ENCODE results near the gene TEX22. TPM values are rescaled to one million over a fixed set of nuclear protein-coding genes. Genes with fewer than 3 reads are reported as not detected.
A peak's percentile ranks its signal among the peaks of the same experiment; 100 is the strongest.

The TEX22 gene
- total RNA-seq, 1 experiment from 2014 or later = 2.6 TPM

DNA sequence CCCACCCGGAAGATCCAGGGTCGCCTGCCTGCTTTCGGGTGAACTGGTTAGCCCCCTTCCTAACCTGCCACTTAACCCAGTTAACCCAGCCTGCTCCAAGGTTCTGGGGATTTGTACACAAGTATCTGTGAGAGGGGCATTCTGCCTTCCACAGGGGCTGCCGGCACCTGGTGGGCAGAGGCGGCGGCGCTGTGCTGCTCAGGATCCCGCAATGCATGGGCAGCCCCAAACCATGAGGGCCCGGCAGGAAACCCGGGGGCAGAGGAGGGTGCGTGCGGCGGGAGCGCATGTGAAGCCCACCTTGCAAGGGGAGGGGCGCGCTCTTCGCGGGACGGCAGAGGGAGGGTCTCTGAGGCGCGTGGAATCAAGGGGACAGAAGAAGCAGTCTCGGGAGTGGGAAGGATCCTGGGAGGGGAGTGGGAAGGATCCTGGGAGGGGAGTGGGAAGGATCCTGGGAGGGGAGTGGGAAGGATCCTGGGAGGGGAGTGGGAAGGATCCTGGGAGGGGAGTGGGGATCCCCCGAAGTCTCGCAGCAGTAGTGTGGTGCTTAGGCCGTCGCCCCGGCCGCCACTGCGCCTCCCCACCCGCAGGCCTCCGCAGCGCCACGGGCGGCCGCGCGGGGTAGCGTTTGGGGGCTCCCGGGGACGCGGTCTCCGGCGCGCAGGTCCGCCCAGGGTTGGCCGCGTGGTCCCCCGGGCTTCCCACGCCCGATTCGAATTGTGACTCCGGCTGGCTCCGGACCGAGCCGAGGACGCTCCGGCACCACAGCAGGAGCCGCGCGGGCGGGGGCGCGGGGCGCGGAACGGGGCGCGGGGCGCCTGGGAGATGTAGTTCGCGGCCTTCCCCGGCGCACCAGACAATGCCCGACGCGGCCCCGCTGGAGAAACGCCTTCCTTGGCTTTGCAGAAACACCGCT is 16.4 kb downstream of the TEX22 start:
- Histone ChIP-seq H3F3A (ENCODE audit: insufficient read depth, low read depth) (peaks cover 28% of the 10 kb centered on the region), H3K36me3 (ENCODE audit: low read depth) (no peaks in the 10 kb centered on the region), H3K4me2 (peak overlapping the region; percentile 52), H4K20me1 (ENCODE audit: insufficient read depth) (no peaks in the 10 kb centered on the region), H3K9me2 (ENCODE audit: insufficient read depth) (no peaks in the 10 kb centered on the region), H3K9me3 (ENCODE audit: insufficient read depth, low read depth) (no peaks in the 10 kb centered on the region), H3K4me1 (replicated peaks; ENCODE audit: insufficient read depth) (peaks cover 12% of the 10 kb centered on the region), H2AFZ (no peak overlapping the region), H3K27ac (no peak overlapping the region), H3K4me3 (peak overlapping the region; percentile 43; the same call in 1 of the 2 replicates), H3K79me2 (ENCODE audit: low read depth) (peaks cover 7% of the 10 kb centered on the region), H3K27me3 (ENCODE audit: insufficient read depth, low read depth) (peaks cover 34% of the 10 kb centered on the region)
- CTCF ChIA-PET = no interaction called here
- no peak for TF ChIP-seq EZH2 (IDR thresholded peaks at IDR 0.05; ENCODE audit: low read depth)
- TF ChIP-seq, protein P1, sequence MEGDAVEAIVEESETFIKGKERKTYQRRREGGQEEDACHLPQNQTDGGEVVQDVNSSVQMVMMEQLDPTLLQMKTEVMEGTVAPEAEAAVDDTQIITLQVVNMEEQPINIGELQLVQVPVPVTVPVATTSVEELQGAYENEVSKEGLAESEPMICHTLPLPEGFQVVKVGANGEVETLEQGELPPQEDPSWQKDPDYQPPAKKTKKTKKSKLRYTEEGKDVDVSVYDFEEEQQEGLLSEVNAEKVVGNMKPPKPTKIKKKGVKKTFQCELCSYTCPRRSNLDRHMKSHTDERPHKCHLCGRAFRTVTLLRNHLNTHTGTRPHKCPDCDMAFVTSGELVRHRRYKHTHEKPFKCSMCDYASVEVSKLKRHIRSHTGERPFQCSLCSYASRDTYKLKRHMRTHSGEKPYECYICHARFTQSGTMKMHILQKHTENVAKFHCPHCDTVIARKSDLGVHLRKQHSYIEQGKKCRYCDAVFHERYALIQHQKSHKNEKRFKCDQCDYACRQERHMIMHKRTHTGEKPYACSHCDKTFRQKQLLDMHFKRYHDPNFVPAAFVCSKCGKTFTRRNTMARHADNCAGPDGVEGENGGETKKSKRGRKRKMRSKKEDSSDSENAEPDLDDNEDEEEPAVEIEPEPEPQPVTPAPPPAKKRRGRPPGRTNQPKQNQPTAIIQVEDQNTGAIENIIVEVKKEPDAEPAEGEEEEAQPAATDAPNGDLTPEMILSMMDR (conservative IDR thresholded peaks at IDR 0.05) = no peak; the same call in 1 of the 2 replicates
- intact Hi-C loops (cut with micrococcal nuclease; ENCODE audit: unreplicated experiment) = loop anchor here (5.0 kb wide), 1 partner anchor 53 kb away; no protein-coding TSS in a partner anchor
- BruUV-seq (replicated peaks) = no TSS peak
- DNase-seq = peak in 1 of 2 experiments; percentile 46
- POLR2A ChIA-PET (ENCODE audit: unreplicated experiment) = no interaction called here

DNA sequence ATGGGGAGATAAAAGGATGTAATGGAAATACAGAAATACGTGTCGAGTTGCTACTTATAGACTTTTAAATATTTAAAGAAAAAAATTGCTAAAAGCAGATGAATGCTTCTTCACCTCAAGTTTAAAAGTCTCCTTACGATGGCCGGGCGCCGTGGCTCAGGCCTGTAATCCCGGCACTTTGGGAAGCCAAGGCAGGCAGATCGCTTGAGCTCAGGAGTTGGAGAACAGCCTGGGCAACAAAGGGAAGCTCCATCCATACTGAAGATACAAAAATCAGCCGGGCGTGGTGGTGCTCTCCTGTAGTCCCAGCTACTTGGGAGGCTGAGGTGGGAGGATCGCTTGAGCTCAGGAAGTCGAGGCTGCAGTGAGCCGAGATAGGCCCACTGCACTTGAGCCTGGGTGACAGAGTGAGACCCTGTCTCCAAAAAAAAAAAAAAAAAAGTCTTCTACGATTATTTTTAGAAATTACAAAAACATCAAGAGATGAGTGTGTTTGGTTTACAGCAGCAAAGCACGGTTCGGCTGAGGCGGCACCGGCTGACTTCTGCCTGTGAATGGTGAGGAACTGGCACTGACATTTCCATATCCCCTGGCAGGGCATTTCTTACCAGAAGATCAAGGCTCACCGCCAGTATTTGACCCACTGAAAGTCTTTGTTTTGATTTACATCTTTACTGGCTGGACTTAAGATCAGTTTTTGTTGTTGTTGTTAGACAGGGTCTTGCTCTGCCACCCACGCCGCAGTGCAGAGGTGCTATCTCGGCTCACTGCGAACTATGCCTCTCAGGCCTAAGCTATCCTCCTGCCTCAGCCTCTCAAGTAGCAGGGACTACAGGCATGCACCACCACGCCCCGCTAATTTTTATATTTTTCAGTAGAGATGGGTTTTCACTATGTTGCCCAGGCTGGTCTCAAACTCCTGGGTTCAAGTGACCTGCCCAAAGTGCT is 17.4 kb downstream of the TEX22 start:
- intact Hi-C loops (cut with micrococcal nuclease; ENCODE audit: unreplicated experiment) = loop anchor here (5.0 kb wide), 1 partner anchor 52 kb away; no protein-coding TSS in a partner anchor
- H3K27ac ChIP-seq = no peak overlapping the region
- ChIA-PET POLR2A (ENCODE audit: unreplicated experiment) (no interaction called here), CTCF (no interaction called here)
- no peak overlapping the region for H2AFZ ChIP-seq
- BruUV-seq (replicated peaks) = no TSS peak
- H3K36me3 ChIP-seq (ENCODE audit: low read depth) = no peaks in the 10 kb centered on the region
- no peaks in the 10 kb centered on the region for H3K9me3 ChIP-seq (ENCODE audit: insufficient read depth, low read depth)
- no peaks in the 10 kb centered on the region for H3K9me2 ChIP-seq (ENCODE audit: insufficient read depth)
- peaks cover 28% of the 10 kb centered on the region for H3F3A ChIP-seq (ENCODE audit: insufficient read depth, low read depth)
- DNase-seq = no peak
- H3K4me3 ChIP-seq = peak overlapping the region; percentile 43; the same call in 1 of the 2 replicates
- peaks cover 11% of the 10 kb centered on the region for H3K4me1 ChIP-seq (replicated peaks; ENCODE audit: insufficient read depth)
- peaks cover 12% of the 10 kb centered on the region for H3K79me2 ChIP-seq (ENCODE audit: low read depth)
- no peaks in the 10 kb centered on the region for H4K20me1 ChIP-seq (ENCODE audit: insufficient read depth)
- H3K4me2 ChIP-seq = peak overlapping the region; percentile 52
- TF ChIP-seq EZH2 (IDR thresholded peaks at IDR 0.05; ENCODE audit: low read depth) = no peak
- TF ChIP-seq, protein P1 (conservative IDR thresholded peaks at IDR 0.05) = no peak
- peaks cover 27% of the 10 kb centered on the region for H3K27me3 ChIP-seq (ENCODE audit: insufficient read depth, low read depth)

- H2AFZ ChIP-seq = no peak overlapping the region
- H3K9me2 ChIP-seq (ENCODE audit: insufficient read depth) = no peaks in the 10 kb centered on the region
- no peak overlapping the region for H3K4me3 ChIP-seq
- H3K4me2 ChIP-seq = no peak overlapping the region
- BruUV-seq (replicated peaks) = no TSS peak
- H3F3A ChIP-seq (ENCODE audit: insufficient read depth, low read depth) = peaks cover 28% of the 10 kb centered on the region
- ChIA-PET POLR2A (ENCODE audit: unreplicated experiment) (no interaction called here), CTCF (no interaction called here)
- no peak for DNase-seq
- H4K20me1 ChIP-seq (ENCODE audit: insufficient read depth) = peaks cover 3% of the 10 kb centered on the region; the same call in 1 of the 2 replicates
- H3K27ac ChIP-seq = no peak overlapping the region
- H3K36me3 ChIP-seq (ENCODE audit: low read depth) = no peaks in the 10 kb centered on the region
- peaks cover 21% of the 10 kb centered on the region for H3K27me3 ChIP-seq (ENCODE audit: insufficient read depth, low read depth)
- peaks cover 17% of the 10 kb centered on the region; the same call in 1 of the 2 replicates for H3K4me1 ChIP-seq (replicated peaks; ENCODE audit: insufficient read depth)
- intact Hi-C loops (cut with micrococcal nuclease; ENCODE audit: unreplicated experiment) = loop anchor here (5.0 kb wide), 1 partner anchor 51 kb away; no protein-coding TSS in a partner anchor
- TF ChIP-seq, protein P1 (conservative IDR thresholded peaks at IDR 0.05) = no peak
- no peak for TF ChIP-seq EZH2 (IDR thresholded peaks at IDR 0.05; ENCODE audit: low read depth)
- peaks cover 22% of the 10 kb centered on the region for H3K79me2 ChIP-seq (ENCODE audit: low read depth)
- no peaks in the 10 kb centered on the region for H3K9me3 ChIP-seq (ENCODE audit: insufficient read depth, low read depth)
These were observed 18.3 kb downstream of the TEX22 start for GRCh38 chr14:105416671-105417070.

All from PC-9 (cell line).